HG03457 (cell line): ENCODE results near the gene ILRUN.
"Not testable (repeated sequence)": the region's sequence is repeated elsewhere in the genome, so short reads cannot be mapped to it uniquely, and the experiment has no call there.

Source experiments
- ATAC-seq: cut with Tn5 transposase; IDR thresholded peaks from one replicate; pipeline ENCODE4 v1.9.1; 2021; ENCODE audit warnings: moderate number of reproducible peaks; ENCODE audit not compliant: unreplicated experiment

Gene ILRUN

GRCh38 chr6:34697904-34698559 lies 1.5 kb upstream of the ILRUN start:
- ATAC-seq: no peak

- no peak for ATAC-seq
These were observed 923 bp upstream of the ILRUN start for GRCh38 chr6:34697544-34697836.

GRCh38 chr6:34696189-34696738 lies 303 bp downstream of the ILRUN start:
- ATAC-seq: peak; percentile 11

- no peak for ATAC-seq
These were observed 808 bp downstream of the ILRUN start for GRCh38 chr6:34695729-34696188.

GRCh38 chr6:34692280-34692679 lies 4.3 kb downstream of the ILRUN start:
- ATAC-seq: no peak

GRCh38 chr6:34689742-34690141 lies 6.8 kb downstream of the ILRUN start:
- no peak for ATAC-seq

GRCh38 chr6:34688956-34689355 lies 7.6 kb downstream of the ILRUN start:
- no peak for ATAC-seq

- ATAC-seq: no peak
These were observed 11.6 kb downstream of the ILRUN start for GRCh38 chr6:34684919-34685318.

- no peak for ATAC-seq
These were observed 12.2 kb downstream of the ILRUN start for GRCh38 chr6:34684364-34684763.

- no peak for ATAC-seq
These were observed 15.6 kb downstream of the ILRUN start for GRCh38 chr6:34680802-34681515.

- not testable (repeated sequence) for ATAC-seq
These were observed 16.3 kb downstream of the ILRUN start for GRCh38 chr6:34680313-34680712.

GRCh38 chr6:34679552-34680253 lies 16.9 kb downstream of the ILRUN start:
- ATAC-seq: no peak

- ATAC-seq: no peak
These were observed 20.4 kb downstream of the ILRUN start for GRCh38 chr6:34676140-34676539.

- not testable (repeated sequence) for ATAC-seq
These were observed 21.6 kb downstream of the ILRUN start for GRCh38 chr6:34674930-34675329.

- ATAC-seq: no peak
These were observed 22.3 kb downstream of the ILRUN start for GRCh38 chr6:34674268-34674639.

- no peak for ATAC-seq
These were observed 23.5 kb downstream of the ILRUN start for GRCh38 chr6:34673064-34673463.

GRCh38 chr6:34672657-34673043 lies 23.9 kb downstream of the ILRUN start:
- ATAC-seq: no peak

GRCh38 chr6:34671801-34672656 lies 24.5 kb downstream of the ILRUN start:
- peak; percentile 55 for ATAC-seq

GRCh38 chr6:34671367-34671766 lies 25.2 kb downstream of the ILRUN start:
- ATAC-seq: no peak

- ATAC-seq: not testable (repeated sequence)
These were observed 27.8 kb downstream of the ILRUN start for GRCh38 chr6:34668799-34669198.
